HG02759 (cell line): ENCODE measurements around the gene LYRM4.

Experiments
- ATAC-seq: cut with Tn5 transposase; IDR thresholded peaks from one replicate; pipeline ENCODE4 v1.9.1; 2021; ENCODE audit warnings: mild to moderate bottlenecking, moderate library complexity; ENCODE audit not compliant: unreplicated experiment

LYRM4 gene

GRCh38 chr6:5059036-5059896 is 201.5 kb downstream of the LYRM4 start:
- ATAC-seq: no peak
